ENCODE measurements around the gene H19.

H19 gene

DNA sequence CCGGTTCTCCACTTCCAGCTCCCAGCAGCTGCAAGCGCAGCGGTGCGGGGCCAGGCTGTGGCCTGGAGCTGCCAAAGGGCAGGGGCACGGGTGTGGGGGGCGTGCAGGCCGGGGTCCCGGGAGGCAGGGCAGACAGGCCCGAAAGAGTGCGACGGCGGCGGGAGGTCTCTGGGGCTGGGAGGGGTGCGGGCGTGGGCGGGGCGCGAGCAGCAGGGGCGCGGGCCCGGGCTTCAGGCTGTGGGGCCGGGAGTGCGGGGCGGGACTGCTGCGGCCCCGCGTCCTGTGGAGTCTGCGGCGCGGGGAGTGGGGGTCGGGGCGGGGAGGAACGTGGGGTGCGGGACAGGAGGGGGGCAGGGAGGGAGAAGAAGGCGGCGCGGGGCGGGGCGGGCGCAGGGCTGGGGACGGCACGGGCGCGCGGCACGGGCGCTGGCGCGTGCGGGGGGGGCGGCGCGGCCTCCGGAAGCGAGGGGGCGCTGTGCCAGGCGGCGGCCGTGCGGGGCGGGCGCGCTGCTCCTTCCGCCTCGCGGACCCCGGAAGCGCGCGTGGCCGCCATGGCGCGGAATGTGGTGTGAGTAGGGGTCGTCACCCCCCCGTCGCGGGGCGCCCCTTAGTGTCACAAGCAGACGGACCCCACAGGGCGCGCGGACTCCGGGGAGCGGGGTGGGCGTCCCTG is 50.7 kb downstream of the H19 start, which contains the start of gene MRPL23:
TSS of gene MRPL23 (plus strand) at position 521 of the 673 bp plus-strand sequence. CDS start at position 552, 31 bp downstream.
- DNase-seq (ENCODE audit: low spot score), result no peak

Measured in HuH-7.5 (cell line).